ENCODE results near the gene BMPR1B.
"Not testable (repeated sequence)": the region's sequence is repeated elsewhere in the genome, so short reads cannot be mapped to it uniquely, and the experiment has no call there.

Gene BMPR1B

GRCh38 chr4:95021099-95021498, 263.3 kb downstream of the BMPR1B start:
- no peak overlapping the region for H3K4me3 Mint-ChIP-seq

GRCh38 chr4:95023110-95023509, 265.4 kb downstream of the BMPR1B start:
- ATAC-seq (replicated peaks): no peak
- Mint-ChIP-seq H3K9me3 (peaks cover 0 to 3% of the 10 kb centered on the region in 2 donors), H3K27ac (no peak overlapping the region), H3K4me1 (ENCODE audit: low read depth in 2 of 2) (no peaks in the 10 kb centered on the region), H3K36me3 (ENCODE audit: insufficient read depth) (no peaks in the 10 kb centered on the region), H3K27me3 (no peaks in the 10 kb centered on the region), H3K4me3 (no peak overlapping the region)
- no peak for DNase-seq

More at GRCh38 chr4:95021099-95021498, 263.3 kb downstream of the BMPR1B start:
- peaks cover 0 to 3% of the 10 kb centered on the region in 2 donors for H3K9me3 Mint-ChIP-seq
- no peaks in the 10 kb centered on the region for H3K36me3 Mint-ChIP-seq (ENCODE audit: insufficient read depth)
- H3K4me1 Mint-ChIP-seq (ENCODE audit: low read depth in 2 of 2): no peaks in the 10 kb centered on the region
- no peaks in the 10 kb centered on the region for H3K27me3 Mint-ChIP-seq
- no peak overlapping the region for H3K27ac Mint-ChIP-seq
- no peak for ATAC-seq (replicated peaks)
- DNase-seq: no peak

- no peak overlapping the region for H3K27ac Mint-ChIP-seq
- ATAC-seq (replicated peaks) (no peak), DNase-seq (no peak)
- no peaks in the 10 kb centered on the region for H3K4me1 Mint-ChIP-seq (ENCODE audit: low read depth in 2 of 2)
- H3K27me3 Mint-ChIP-seq: no peaks in the 10 kb centered on the region
- peaks cover 0 to 3% of the 10 kb centered on the region in 2 donors for H3K9me3 Mint-ChIP-seq
- no peak overlapping the region for H3K4me3 Mint-ChIP-seq
- no peaks in the 10 kb centered on the region for H3K36me3 Mint-ChIP-seq (ENCODE audit: insufficient read depth)
Measured at GRCh38 chr4:95027905-95028618, 270.3 kb downstream of the BMPR1B start.

- Mint-ChIP-seq H3K27me3 (no peaks in the 10 kb centered on the region), H3K4me1 (ENCODE audit: low read depth in 2 of 2) (no peaks in the 10 kb centered on the region), H3K9me3 (peaks cover 4 to 6% of the 10 kb centered on the region in 2 donors), H3K27ac (no peak overlapping the region), H3K36me3 (ENCODE audit: insufficient read depth) (no peaks in the 10 kb centered on the region), H3K4me3 (no peak overlapping the region)
- ATAC-seq (replicated peaks) (no peak), DNase-seq (no peak)
Measured at GRCh38 chr4:95038791-95039190, 281.0 kb downstream of the BMPR1B start.

- ATAC-seq (replicated peaks): no peak
- H3K36me3 Mint-ChIP-seq (ENCODE audit: insufficient read depth): no peaks in the 10 kb centered on the region
- H3K9me3 Mint-ChIP-seq: no peaks in the 10 kb centered on the region
- no peaks in the 10 kb centered on the region for H3K27me3 Mint-ChIP-seq
- H3K27ac Mint-ChIP-seq: no peak overlapping the region
- H3K4me3 Mint-ChIP-seq: no peak overlapping the region
- no peak for DNase-seq
- H3K4me1 Mint-ChIP-seq (ENCODE audit: low read depth in 2 of 2): no peaks in the 10 kb centered on the region
Measured at GRCh38 chr4:95044324-95044837, 286.6 kb downstream of the BMPR1B start.

- H3K4me3 Mint-ChIP-seq: no peak overlapping the region
- DNase-seq: no peak
- no peaks in the 10 kb centered on the region for H3K4me1 Mint-ChIP-seq (ENCODE audit: low read depth in 2 of 2)
- no peak for ATAC-seq (replicated peaks)
- no peaks in the 10 kb centered on the region for H3K36me3 Mint-ChIP-seq (ENCODE audit: insufficient read depth)
- H3K9me3 Mint-ChIP-seq: peaks cover 0 to 2% of the 10 kb centered on the region in 2 donors
- no peaks in the 10 kb centered on the region for H3K27me3 Mint-ChIP-seq
- no peak overlapping the region for H3K27ac Mint-ChIP-seq
Measured at GRCh38 chr4:95045429-95045828, 287.7 kb downstream of the BMPR1B start.

GRCh38 chr4:95048296-95048695, 290.5 kb downstream of the BMPR1B start:
- Mint-ChIP-seq H3K4me3 (no peak overlapping the region), H3K27me3 (no peaks in the 10 kb centered on the region), H3K27ac (no peak overlapping the region), H3K36me3 (ENCODE audit: insufficient read depth) (no peaks in the 10 kb centered on the region), H3K9me3 (peaks cover 0 to 2% of the 10 kb centered on the region in 2 donors), H3K4me1 (ENCODE audit: low read depth in 2 of 2) (no peaks in the 10 kb centered on the region)
- ATAC-seq (replicated peaks) (no peak), DNase-seq (no peak)

- DNase-seq: no peak
- no peak for ATAC-seq (replicated peaks)
- no peak overlapping the region for H3K4me3 Mint-ChIP-seq
- H3K27ac Mint-ChIP-seq: no peak overlapping the region
- no peaks in the 10 kb centered on the region for H3K27me3 Mint-ChIP-seq
- no peaks in the 10 kb centered on the region for H3K36me3 Mint-ChIP-seq (ENCODE audit: insufficient read depth)
- H3K9me3 Mint-ChIP-seq: peaks cover 0 to 2% of the 10 kb centered on the region in 2 donors
- no peaks in the 10 kb centered on the region for H3K4me1 Mint-ChIP-seq (ENCODE audit: low read depth in 2 of 2)
Measured at GRCh38 chr4:95049551-95050233, 291.9 kb downstream of the BMPR1B start.

GRCh38 chr4:95050980-95051701, 293.4 kb downstream of the BMPR1B start:
- no peak for DNase-seq
- H3K36me3 Mint-ChIP-seq (ENCODE audit: insufficient read depth): no peaks in the 10 kb centered on the region
- H3K4me3 Mint-ChIP-seq: no peak overlapping the region
- H3K27ac Mint-ChIP-seq: no peak overlapping the region
- no peaks in the 10 kb centered on the region for H3K4me1 Mint-ChIP-seq (ENCODE audit: low read depth in 2 of 2)
- H3K9me3 Mint-ChIP-seq: peaks cover 0 to 2% of the 10 kb centered on the region in 2 donors
- H3K27me3 Mint-ChIP-seq: no peaks in the 10 kb centered on the region
- ATAC-seq (replicated peaks): no peak

GRCh38 chr4:95051702-95052020, 293.9 kb downstream of the BMPR1B start:
- H3K27ac Mint-ChIP-seq: no peak overlapping the region
- H3K27me3 Mint-ChIP-seq: no peaks in the 10 kb centered on the region
- no peaks in the 10 kb centered on the region for H3K36me3 Mint-ChIP-seq (ENCODE audit: insufficient read depth)
- ATAC-seq (replicated peaks) (no peak), DNase-seq (no peak)
- H3K4me1 Mint-ChIP-seq (ENCODE audit: low read depth in 2 of 2): no peaks in the 10 kb centered on the region
- peaks cover 0 to 2% of the 10 kb centered on the region in 2 donors for H3K9me3 Mint-ChIP-seq
- no peak overlapping the region for H3K4me3 Mint-ChIP-seq

- Mint-ChIP-seq H3K4me3 (no peak overlapping the region), H3K36me3 (ENCODE audit: insufficient read depth) (no peaks in the 10 kb centered on the region), H3K4me1 (ENCODE audit: low read depth in 2 of 2) (no peaks in the 10 kb centered on the region), H3K9me3 (no peaks in the 10 kb centered on the region), H3K27me3 (no peaks in the 10 kb centered on the region), H3K27ac (no peak overlapping the region)
- ATAC-seq (replicated peaks) (no peak), DNase-seq (no peak)
Measured at GRCh38 chr4:95058991-95059390, 301.2 kb downstream of the BMPR1B start.

GRCh38 chr4:95059663-95060062, 301.9 kb downstream of the BMPR1B start:
- ATAC-seq (replicated peaks): no peak
- Mint-ChIP-seq H3K4me3 (no peak overlapping the region), H3K9me3 (no peaks in the 10 kb centered on the region), H3K27ac (no peak overlapping the region), H3K27me3 (no peaks in the 10 kb centered on the region), H3K36me3 (ENCODE audit: insufficient read depth) (no peaks in the 10 kb centered on the region), H3K4me1 (ENCODE audit: low read depth in 2 of 2) (no peaks in the 10 kb centered on the region)
- no peak for DNase-seq

GRCh38 chr4:95061220-95061619, 303.5 kb downstream of the BMPR1B start:
- Mint-ChIP-seq H3K9me3 (no peaks in the 10 kb centered on the region), H3K4me1 (ENCODE audit: low read depth in 2 of 2) (no peaks in the 10 kb centered on the region)

GRCh38 chr4:95061801-95062200, 304.0 kb downstream of the BMPR1B start:
- not testable (repeated sequence) for H3K9me3 Mint-ChIP-seq; H3K4me3 Mint-ChIP-seq; ATAC-seq (replicated peaks); H3K4me1 Mint-ChIP-seq (ENCODE audit: low read depth in 2 of 2); DNase-seq; H3K36me3 Mint-ChIP-seq (ENCODE audit: insufficient read depth); H3K27ac Mint-ChIP-seq; H3K27me3 Mint-ChIP-seq

More at GRCh38 chr4:95061220-95061619, 303.5 kb downstream of the BMPR1B start:
- Mint-ChIP-seq H3K4me3 (no peak overlapping the region), H3K27ac (no peak overlapping the region), H3K27me3 (no peaks in the 10 kb centered on the region), H3K36me3 (ENCODE audit: insufficient read depth) (no peaks in the 10 kb centered on the region)
- ATAC-seq (replicated peaks): no peak
- no peak for DNase-seq

Measured in effector memory CD8-positive, alpha-beta T cell (primary cell).